ENCODE results near the gene PHPT1. TPM values are rescaled to one million over a fixed set of nuclear protein-coding genes. Genes with fewer than 3 reads are reported as not detected.

PHPT1 gene
- total RNA-seq, 4 donors from 2014 or later, result 98.8 to 204 (median 152) TPM

DNA sequence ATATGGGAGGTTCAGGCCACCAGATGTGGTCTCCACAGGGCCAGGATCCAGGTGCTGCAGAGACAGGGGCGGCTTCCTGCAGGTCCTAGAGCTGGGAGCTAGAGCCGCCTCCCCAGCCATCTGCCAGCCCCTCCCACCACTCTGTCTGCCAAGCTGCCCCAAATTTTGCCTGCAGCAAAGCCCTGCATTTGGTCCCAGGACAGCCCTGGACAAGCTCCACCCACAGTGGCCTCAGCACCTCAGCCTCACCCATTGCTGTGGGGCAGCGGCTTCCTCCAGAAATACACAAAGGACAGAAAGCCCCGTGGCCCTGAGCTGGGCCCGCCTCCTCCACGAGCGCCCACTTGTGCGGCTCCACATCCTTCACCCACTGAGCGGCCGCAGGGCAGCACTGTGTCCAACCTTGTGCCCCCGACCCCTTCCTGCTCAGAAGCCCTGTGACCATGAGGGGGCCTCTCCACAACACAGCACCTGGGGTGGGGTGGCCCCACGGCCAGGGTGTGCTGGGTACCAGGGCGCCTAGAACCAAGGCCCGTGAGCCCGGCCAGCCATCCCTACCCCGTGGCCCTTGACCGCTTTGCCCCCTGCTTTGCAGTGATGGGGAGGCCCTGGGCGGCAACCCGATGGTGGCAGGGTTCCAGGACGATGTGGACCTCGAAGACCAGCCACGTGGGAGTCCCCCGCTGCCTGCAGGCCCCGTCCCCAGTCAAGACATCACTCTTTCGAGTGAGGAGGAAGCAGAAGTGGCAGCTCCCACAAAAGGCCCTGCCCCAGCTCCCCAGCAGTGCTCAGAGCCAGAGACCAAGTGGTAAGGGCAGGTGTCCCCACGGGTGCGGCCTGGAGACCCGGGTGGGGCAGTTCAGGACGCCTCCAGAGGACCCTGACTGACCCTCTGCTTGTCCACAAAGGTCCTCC is 10.6 kb upstream of the PHPT1 start:
- intact Hi-C loops (cut with DNase I; ENCODE audit: low total_unique reads) (no loop called here), in situ Hi-C loops (cut with MboI; ENCODE audit: low sequenced_read_pairs in 4 of 4) (no loop called here)
- no peak overlapping the region for H3K4me3 ChIP-seq
- TF ChIP-seq, protein P1, sequence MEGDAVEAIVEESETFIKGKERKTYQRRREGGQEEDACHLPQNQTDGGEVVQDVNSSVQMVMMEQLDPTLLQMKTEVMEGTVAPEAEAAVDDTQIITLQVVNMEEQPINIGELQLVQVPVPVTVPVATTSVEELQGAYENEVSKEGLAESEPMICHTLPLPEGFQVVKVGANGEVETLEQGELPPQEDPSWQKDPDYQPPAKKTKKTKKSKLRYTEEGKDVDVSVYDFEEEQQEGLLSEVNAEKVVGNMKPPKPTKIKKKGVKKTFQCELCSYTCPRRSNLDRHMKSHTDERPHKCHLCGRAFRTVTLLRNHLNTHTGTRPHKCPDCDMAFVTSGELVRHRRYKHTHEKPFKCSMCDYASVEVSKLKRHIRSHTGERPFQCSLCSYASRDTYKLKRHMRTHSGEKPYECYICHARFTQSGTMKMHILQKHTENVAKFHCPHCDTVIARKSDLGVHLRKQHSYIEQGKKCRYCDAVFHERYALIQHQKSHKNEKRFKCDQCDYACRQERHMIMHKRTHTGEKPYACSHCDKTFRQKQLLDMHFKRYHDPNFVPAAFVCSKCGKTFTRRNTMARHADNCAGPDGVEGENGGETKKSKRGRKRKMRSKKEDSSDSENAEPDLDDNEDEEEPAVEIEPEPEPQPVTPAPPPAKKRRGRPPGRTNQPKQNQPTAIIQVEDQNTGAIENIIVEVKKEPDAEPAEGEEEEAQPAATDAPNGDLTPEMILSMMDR (IDR thresholded peaks at IDR 0.05 in 4 of 5, conservative IDR thresholded peaks at IDR 0.05 in 1 of 5), result no peak
- TF ChIP-seq POLR2A (IDR thresholded peaks at IDR 0.05), result no peak
- peaks cover 16 to 32% of the 10 kb centered on the region in 2 donors for H3K4me1 ChIP-seq
- ATAC-seq (no peak), DNase-seq (no peak)
- no peaks in the 10 kb centered on the region for H3K9me3 ChIP-seq
- H3K36me3 ChIP-seq, result peaks cover 0 to 26% of the 10 kb centered on the region in 2 donors
- peaks cover 0 to 2% (median 0%) of the 10 kb centered on the region in 3 donors for H3K27me3 ChIP-seq
- H3K27ac ChIP-seq, result no peak overlapping the region

DNA sequence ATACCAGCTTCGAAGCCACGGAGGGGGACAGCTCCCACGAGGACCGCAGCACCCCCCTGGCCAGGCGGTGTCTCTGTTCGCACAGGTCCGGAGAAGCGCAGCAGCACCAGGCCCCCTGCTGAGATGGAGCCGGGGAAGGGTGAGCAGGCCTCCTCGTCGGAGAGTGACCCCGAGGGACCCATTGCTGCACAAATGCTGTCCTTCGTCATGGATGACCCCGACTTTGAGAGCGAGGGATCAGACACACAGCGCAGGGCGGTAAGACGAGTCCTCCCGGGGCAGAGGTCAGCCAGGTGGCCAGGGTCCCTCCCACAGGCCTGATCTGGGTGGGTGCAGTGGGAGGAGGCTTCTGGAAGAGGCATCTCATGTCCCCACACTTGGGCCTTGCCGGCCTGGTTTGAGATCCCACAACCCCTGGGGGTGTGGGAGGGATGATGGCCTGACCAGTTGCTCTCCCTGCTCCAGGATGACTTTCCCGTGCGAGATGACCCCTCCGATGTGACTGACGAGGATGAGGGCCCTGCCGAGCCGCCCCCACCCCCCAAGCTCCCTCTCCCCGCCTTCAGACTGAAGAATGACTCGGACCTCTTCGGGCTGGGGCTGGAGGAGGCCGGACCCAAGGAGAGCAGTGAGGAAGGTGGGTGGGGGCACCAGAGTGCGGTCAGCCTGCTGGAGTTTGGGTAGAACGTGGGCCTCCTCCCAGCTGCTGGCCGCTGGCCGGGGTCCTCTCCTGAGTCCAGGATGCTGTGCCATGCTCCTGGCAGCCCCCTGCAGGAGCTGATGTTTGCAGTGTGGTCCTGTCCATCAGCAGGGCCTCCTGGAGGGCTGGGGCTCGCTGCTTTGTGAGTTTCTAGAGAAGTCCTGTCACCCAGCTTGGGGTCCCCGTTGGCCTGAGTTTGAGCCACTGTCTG is 9.7 kb upstream of the PHPT1 start:
- Histone ChIP-seq H3K36me3 (peaks cover 0 to 26% of the 10 kb centered on the region in 2 donors), H3K4me1 (peaks cover 17 to 40% of the 10 kb centered on the region in 2 donors)
- in situ Hi-C loops (cut with MboI; ENCODE audit: low sequenced_read_pairs in 4 of 4), result no loop called here

DNA sequence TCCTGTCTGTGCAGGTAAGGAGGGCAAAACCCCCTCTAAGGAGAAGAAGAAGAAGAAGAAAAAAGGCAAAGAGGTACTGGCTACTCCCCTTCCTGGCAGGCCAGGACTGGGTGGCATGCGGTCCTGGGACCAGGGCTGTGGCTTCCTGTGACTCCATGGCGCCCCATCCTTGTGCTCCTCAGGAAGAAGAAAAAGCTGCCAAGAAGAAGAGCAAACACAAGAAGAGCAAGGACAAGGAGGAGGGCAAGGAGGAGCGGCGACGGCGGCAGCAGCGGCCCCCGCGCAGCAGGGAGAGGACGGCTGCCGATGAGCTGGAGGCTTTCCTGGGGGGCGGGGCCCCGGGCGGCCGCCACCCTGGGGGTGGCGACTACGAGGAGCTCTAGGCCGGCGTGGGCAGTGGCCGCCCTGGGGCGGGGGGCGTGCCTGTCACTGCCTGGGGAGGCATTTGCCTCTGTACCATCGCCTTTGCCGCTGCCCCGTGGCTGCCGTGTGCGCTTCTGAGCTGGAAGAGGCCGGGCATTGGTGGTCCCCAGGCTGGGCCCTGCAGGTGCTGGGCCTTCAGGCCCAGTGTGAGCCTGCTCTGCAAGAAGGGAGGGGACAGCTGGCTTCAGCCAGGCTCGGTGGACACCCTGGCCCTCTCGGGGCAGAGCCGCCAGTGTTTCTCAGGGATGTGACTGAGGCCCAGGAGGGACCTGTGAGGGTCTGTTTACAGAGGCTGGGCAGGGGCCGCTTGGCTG is 8.9 kb upstream of the PHPT1 start:
- H3K36me3 ChIP-seq, result peaks cover 0 to 26% of the 10 kb centered on the region in 2 donors
- peak overlapping the region; percentile 19 to 73 (median 46) for H3K27ac ChIP-seq
- TF ChIP-seq POLR2A (IDR thresholded peaks at IDR 0.05), result no peak
- TF ChIP-seq, protein P1 (IDR thresholded peaks at IDR 0.05 in 4 of 5, conservative IDR thresholded peaks at IDR 0.05 in 1 of 5), result no peak
- no peak for ATAC-seq
- H3K4me3 ChIP-seq, result no peak overlapping the region
- no peak for DNase-seq
- H3K9me3 ChIP-seq, result no peaks in the 10 kb centered on the region
- in situ Hi-C loops (cut with MboI; ENCODE audit: low sequenced_read_pairs in 4 of 4) (no loop called here), intact Hi-C loops (cut with DNase I; ENCODE audit: low total_unique reads) (no loop called here)
- H3K4me1 ChIP-seq, result peaks cover 17 to 40% of the 10 kb centered on the region in 2 donors
- H3K27me3 ChIP-seq, result peaks cover 0 to 12% (median 6%) of the 10 kb centered on the region in 3 donors

More for the DNA sequence above, 9.7 kb upstream of the PHPT1 start:
- peaks cover 0 to 10% (median 6%) of the 10 kb centered on the region in 3 donors for H3K27me3 ChIP-seq
- H3K4me3 ChIP-seq, result no peak overlapping the region
- DNase-seq (no peak), ATAC-seq (no peak)
- H3K9me3 ChIP-seq, result no peaks in the 10 kb centered on the region
- intact Hi-C loops (cut with DNase I; ENCODE audit: low total_unique reads), result no loop called here
- no peak overlapping the region for H3K27ac ChIP-seq
- no peak for TF ChIP-seq POLR2A (IDR thresholded peaks at IDR 0.05)
- TF ChIP-seq, protein P1 (IDR thresholded peaks at IDR 0.05 in 4 of 5, conservative IDR thresholded peaks at IDR 0.05 in 1 of 5), result no peak

All from gastrocnemius medialis (tissue), 4 donors.